ENCODE measurements around the gene UGGT1. TPM values are rescaled to one million over a fixed set of nuclear protein-coding genes. Genes with fewer than 3 reads are reported as not detected.

The UGGT1 gene
- total and polyA plus RNA-seq, 2 experiments from 2014 or later: 11.5 to 65.0 TPM

DNA sequence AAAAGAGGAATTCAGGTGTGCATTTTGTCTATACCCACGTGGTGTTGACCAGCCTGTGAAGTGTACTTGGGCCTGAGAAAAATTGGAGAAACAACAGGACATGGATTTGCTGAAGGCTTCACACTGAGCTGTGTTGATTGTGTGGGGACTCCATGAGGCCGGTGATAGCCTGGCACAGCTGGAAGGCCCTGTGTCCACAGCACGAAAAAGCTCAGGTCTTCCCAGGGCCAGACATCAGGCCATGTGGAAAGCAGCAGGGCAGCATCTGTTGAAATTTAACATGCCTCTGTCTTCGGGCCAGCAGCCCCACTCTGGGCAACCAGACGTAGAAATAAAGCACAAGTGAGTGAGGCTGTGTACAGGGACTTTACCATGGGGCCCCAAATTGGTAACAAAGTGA is 143.6 kb downstream of the UGGT1 start:
- H3K9me2 ChIP-seq (ENCODE audit: insufficient read depth): no peaks in the 10 kb centered on the region
- no peak overlapping the region for H3K4me3 ChIP-seq
- H3K4me3 Mint-ChIP-seq: no peak overlapping the region
- no peak overlapping the region for H2AFZ ChIP-seq
- peaks cover 24% of the 10 kb centered on the region for H3K27me3 Mint-ChIP-seq (ENCODE audit: insufficient read depth, low read depth, poor library complexity)
- H3F3A ChIP-seq (replicated peaks; ENCODE audit: low read depth): no peaks in the 10 kb centered on the region
- H3K4me1 ChIP-seq (ENCODE audit: insufficient read depth): no peaks in the 10 kb centered on the region
- H3K27me3 ChIP-seq (ENCODE audit: insufficient read depth): peaks cover 23% of the 10 kb centered on the region
- H3K36me3 Mint-ChIP-seq (ENCODE audit: low read depth): no peaks in the 10 kb centered on the region
- no peak overlapping the region for H3K27ac Mint-ChIP-seq
- H4K20me1 ChIP-seq (replicated peaks; ENCODE audit: insufficient read depth): no peaks in the 10 kb centered on the region
- no peaks in the 10 kb centered on the region for H3K36me3 ChIP-seq (ENCODE audit: insufficient read depth)
- no peak for TF ChIP-seq POLR2AphosphoS5 (IDR thresholded peaks at IDR 0.05; ENCODE audit: low read depth)
- TF ChIP-seq STAT1 (IDR thresholded peaks at IDR 0.05; ENCODE audit: unreplicated experiment): no peak
- no peak for TF ChIP-seq REST (IDR thresholded peaks at IDR 0.05; ENCODE audit: unreplicated experiment)
- TF ChIP-seq EZH2 (IDR thresholded peaks at IDR 0.05; ENCODE audit: low read depth, unreplicated experiment): no peak
- no peak for TF ChIP-seq ZNF114 (CRISPR knock-in tag; IDR thresholded peaks at IDR 0.05)
- TF ChIP-seq EZH2phosphoT487 (IDR thresholded peaks at IDR 0.05; ENCODE audit: unreplicated experiment): no peak
- TF ChIP-seq CREB1 (CRISPR knock-in tag; IDR thresholded peaks at IDR 0.05; ENCODE audit: low read depth): no peak
- no peak for TF ChIP-seq NANOG (IDR thresholded peaks at IDR 0.05; ENCODE audit: borderline replicate concordance)
- no peak for TF ChIP-seq CTCF (conservative IDR thresholded peaks at IDR 0.05; ENCODE audit: low read depth in 2 of 2)
- TF ChIP-seq ETS1 (IDR thresholded peaks at IDR 0.05): no peak
- no peak for TF ChIP-seq JUNB (IDR thresholded peaks at IDR 0.05; ENCODE audit: unreplicated experiment)
- TF ChIP-seq, protein P1, sequence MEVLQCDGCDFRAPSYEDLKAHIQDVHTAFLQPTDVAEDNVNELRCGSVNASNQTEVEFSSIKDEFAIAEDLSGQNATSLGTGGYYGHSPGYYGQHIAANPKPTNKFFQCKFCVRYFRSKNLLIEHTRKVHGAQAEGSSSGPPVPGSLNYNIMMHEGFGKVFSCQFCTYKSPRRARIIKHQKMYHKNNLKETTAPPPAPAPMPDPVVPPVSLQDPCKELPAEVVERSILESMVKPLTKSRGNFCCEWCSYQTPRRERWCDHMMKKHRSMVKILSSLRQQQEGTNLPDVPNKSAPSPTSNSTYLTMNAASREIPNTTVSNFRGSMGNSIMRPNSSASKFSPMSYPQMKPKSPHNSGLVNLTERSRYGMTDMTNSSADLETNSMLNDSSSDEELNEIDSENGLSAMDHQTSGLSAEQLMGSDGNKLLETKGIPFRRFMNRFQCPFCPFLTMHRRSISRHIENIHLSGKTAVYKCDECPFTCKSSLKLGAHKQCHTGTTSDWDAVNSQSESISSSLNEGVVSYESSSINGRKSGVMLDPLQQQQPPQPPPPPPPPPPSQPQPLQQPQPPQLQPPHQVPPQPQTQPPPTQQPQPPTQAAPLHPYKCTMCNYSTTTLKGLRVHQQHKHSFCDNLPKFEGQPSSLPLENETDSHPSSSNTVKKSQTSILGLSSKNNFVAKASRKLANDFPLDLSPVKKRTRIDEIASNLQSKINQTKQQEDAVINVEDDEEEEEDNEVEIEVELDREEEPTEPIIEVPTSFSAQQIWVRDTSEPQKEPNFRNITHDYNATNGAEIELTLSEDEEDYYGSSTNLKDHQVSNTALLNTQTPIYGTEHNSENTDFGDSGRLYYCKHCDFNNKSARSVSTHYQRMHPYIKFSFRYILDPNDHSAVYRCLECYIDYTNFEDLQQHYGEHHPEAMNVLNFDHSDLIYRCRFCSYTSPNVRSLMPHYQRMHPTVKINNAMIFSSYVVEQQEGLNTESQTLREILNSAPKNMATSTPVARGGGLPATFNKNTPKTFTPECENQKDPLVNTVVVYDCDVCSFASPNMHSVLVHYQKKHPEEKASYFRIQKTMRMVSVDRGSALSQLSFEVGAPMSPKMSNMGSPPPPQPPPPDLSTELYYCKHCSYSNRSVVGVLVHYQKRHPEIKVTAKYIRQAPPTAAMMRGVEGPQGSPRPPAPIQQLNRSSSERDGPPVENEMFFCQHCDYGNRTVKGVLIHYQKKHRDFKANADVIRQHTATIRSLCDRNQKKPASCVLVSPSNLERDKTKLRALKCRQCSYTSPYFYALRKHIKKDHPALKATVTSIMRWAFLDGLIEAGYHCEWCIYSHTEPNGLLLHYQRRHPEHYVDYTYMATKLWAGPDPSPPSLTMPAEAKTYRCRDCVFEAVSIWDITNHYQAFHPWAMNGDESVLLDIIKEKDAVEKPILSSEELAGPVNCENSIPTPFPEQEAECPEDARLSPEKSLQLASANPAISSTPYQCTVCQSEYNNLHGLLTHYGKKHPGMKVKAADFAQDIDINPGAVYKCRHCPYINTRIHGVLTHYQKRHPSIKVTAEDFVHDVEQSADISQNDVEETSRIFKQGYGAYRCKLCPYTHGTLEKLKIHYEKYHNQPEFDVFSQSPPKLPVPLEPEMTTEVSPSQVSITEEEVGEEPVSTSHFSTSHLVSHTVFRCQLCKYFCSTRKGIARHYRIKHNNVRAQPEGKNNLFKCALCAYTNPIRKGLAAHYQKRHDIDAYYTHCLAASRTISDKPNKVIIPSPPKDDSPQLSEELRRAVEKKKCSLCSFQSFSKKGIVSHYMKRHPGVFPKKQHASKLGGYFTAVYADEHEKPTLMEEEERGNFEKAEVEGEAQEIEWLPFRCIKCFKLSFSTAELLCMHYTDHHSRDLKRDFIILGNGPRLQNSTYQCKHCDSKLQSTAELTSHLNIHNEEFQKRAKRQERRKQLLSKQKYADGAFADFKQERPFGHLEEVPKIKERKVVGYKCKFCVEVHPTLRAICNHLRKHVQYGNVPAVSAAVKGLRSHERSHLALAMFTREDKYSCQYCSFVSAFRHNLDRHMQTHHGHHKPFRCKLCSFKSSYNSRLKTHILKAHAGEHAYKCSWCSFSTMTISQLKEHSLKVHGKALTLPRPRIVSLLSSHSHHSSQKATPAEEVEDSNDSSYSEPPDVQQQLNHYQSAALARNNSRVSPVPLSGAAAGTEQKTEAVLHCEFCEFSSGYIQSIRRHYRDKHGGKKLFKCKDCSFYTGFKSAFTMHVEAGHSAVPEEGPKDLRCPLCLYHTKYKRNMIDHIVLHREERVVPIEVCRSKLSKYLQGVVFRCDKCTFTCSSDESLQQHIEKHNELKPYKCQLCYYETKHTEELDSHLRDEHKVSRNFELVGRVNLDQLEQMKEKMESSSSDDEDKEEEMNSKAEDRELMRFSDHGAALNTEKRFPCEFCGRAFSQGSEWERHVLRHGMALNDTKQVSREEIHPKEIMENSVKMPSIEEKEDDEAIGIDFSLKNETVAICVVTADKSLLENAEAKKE (CRISPR knock-in tag; IDR thresholded peaks at IDR 0.05): no peak
- TF ChIP-seq ZNF331 (CRISPR knock-in tag; IDR thresholded peaks at IDR 0.05; ENCODE audit: low read depth): no peak
- peaks cover 2% of the 10 kb centered on the region; the same call in 2 of the 3 replicates for H3K4me1 Mint-ChIP-seq
- H3K9me3 Mint-ChIP-seq: no peaks in the 10 kb centered on the region
- no peak for ATAC-seq
- no peak for DNase-seq (ENCODE audit: low spot score)
- no peak overlapping the region for H3K27ac ChIP-seq (ENCODE audit: low read depth)
- no peaks in the 10 kb centered on the region for H3K79me2 ChIP-seq (replicated peaks; ENCODE audit: insufficient read depth)
- no peak overlapping the region for H3K4me2 ChIP-seq
